ENCODE results near the gene TMPRSS15. TPM values are rescaled to one million over a fixed set of nuclear protein-coding genes. Genes with fewer than 3 reads are reported as not detected.

The TMPRSS15 gene
- total RNA-seq = not detected

- no peaks in the 10 kb centered on the region for H3K27me3 Mint-ChIP-seq
- no peaks in the 10 kb centered on the region for H3K36me3 Mint-ChIP-seq
- no peaks in the 10 kb centered on the region for H3K4me1 Mint-ChIP-seq (ENCODE audit: low read depth in 2 of 2)
- no peak within 1 kb of the TSS for H3K27ac Mint-ChIP-seq
- no peak within 1 kb of the TSS for H3K4me3 Mint-ChIP-seq
- H3K9me3 Mint-ChIP-seq = peaks cover 12% of the 10 kb centered on the region
- ATAC-seq (no peak), DNase-seq (ENCODE audit: low spot score) (no peak)
Observed at GRCh38 chr21:18403735-18404450, at the start of gene TMPRSS15. TSS of gene TMPRSS15 (minus strand) at chr21:18403785. CDS start at chr21:18403622, 163 bp downstream.

GRCh38 chr21:18451670-18452069, 48.1 kb upstream of the TMPRSS15 start:
- ATAC-seq (no peak), DNase-seq (ENCODE audit: low spot score) (no peak)
- Mint-ChIP-seq H3K9me3 (peaks cover 16% of the 10 kb centered on the region), H3K36me3 (peaks cover under 1% of the 10 kb centered on the region), H3K4me1 (ENCODE audit: low read depth in 2 of 2) (no peaks in the 10 kb centered on the region), H3K4me3 (no peak overlapping the region), H3K27me3 (no peaks in the 10 kb centered on the region), H3K27ac (no peak overlapping the region)

- no peak for ATAC-seq
- DNase-seq (ENCODE audit: low spot score) = no peak
- Mint-ChIP-seq H3K36me3 (peaks cover 6% of the 10 kb centered on the region), H3K4me1 (ENCODE audit: low read depth in 2 of 2) (no peaks in the 10 kb centered on the region), H3K9me3 (peaks cover 20% of the 10 kb centered on the region), H3K4me3 (no peak overlapping the region), H3K27ac (no peak overlapping the region), H3K27me3 (no peaks in the 10 kb centered on the region)
Observed at GRCh38 chr21:18449605-18450550, 46.3 kb upstream of the TMPRSS15 start.

- Mint-ChIP-seq H3K9me3 (peaks cover 8% of the 10 kb centered on the region), H3K4me1 (ENCODE audit: low read depth in 2 of 2) (no peaks in the 10 kb centered on the region), H3K27me3 (no peaks in the 10 kb centered on the region), H3K36me3 (peaks cover 6% of the 10 kb centered on the region), H3K27ac (no peak overlapping the region), H3K4me3 (no peak overlapping the region)
- DNase-seq (ENCODE audit: low spot score) (no peak), ATAC-seq (no peak)
Observed at GRCh38 chr21:18443701-18444100, 40.1 kb upstream of the TMPRSS15 start.

GRCh38 chr21:18443085-18443484, 39.5 kb upstream of the TMPRSS15 start:
- DNase-seq (ENCODE audit: low spot score) (no peak), ATAC-seq (no peak)
- Mint-ChIP-seq H3K4me3 (no peak overlapping the region), H3K27me3 (no peaks in the 10 kb centered on the region), H3K4me1 (ENCODE audit: low read depth in 2 of 2) (no peaks in the 10 kb centered on the region), H3K36me3 (peaks cover 6% of the 10 kb centered on the region), H3K27ac (no peak overlapping the region), H3K9me3 (peaks cover 8% of the 10 kb centered on the region)

GRCh38 chr21:18430341-18430740, 26.8 kb upstream of the TMPRSS15 start:
- H3K9me3 Mint-ChIP-seq = peaks cover 9% of the 10 kb centered on the region
- H3K27ac Mint-ChIP-seq = no peak overlapping the region
- H3K36me3 Mint-ChIP-seq = no peaks in the 10 kb centered on the region
- no peaks in the 10 kb centered on the region for H3K4me1 Mint-ChIP-seq (ENCODE audit: low read depth in 2 of 2)
- H3K27me3 Mint-ChIP-seq = no peaks in the 10 kb centered on the region
- no peak overlapping the region for H3K4me3 Mint-ChIP-seq
- no peak for ATAC-seq
- no peak for DNase-seq (ENCODE audit: low spot score)

- H3K4me3 Mint-ChIP-seq = no peak overlapping the region
Observed at GRCh38 chr21:18424276-18424675, 20.7 kb upstream of the TMPRSS15 start.

GRCh38 chr21:18417141-18417790, 13.7 kb upstream of the TMPRSS15 start:
- H3K36me3 Mint-ChIP-seq = no peaks in the 10 kb centered on the region
- no peaks in the 10 kb centered on the region for H3K27me3 Mint-ChIP-seq
- H3K27ac Mint-ChIP-seq = no peak overlapping the region
- H3K9me3 Mint-ChIP-seq = peaks cover 4% of the 10 kb centered on the region
- no peak overlapping the region for H3K4me3 Mint-ChIP-seq
- ATAC-seq (no peak), DNase-seq (ENCODE audit: low spot score) (no peak)
- no peaks in the 10 kb centered on the region for H3K4me1 Mint-ChIP-seq (ENCODE audit: low read depth in 2 of 2)

More at GRCh38 chr21:18424276-18424675, 20.7 kb upstream of the TMPRSS15 start:
- no peak overlapping the region for H3K27ac Mint-ChIP-seq
- H3K27me3 Mint-ChIP-seq = no peaks in the 10 kb centered on the region
- no peak for ATAC-seq
- no peak for DNase-seq (ENCODE audit: low spot score)
- peaks cover 11% of the 10 kb centered on the region for H3K9me3 Mint-ChIP-seq
- H3K4me1 Mint-ChIP-seq (ENCODE audit: low read depth in 2 of 2) = no peaks in the 10 kb centered on the region
- no peaks in the 10 kb centered on the region for H3K36me3 Mint-ChIP-seq

- Mint-ChIP-seq H3K9me3 (peaks cover 6% of the 10 kb centered on the region), H3K27ac (no peak overlapping the region), H3K4me3 (no peak overlapping the region), H3K27me3 (no peaks in the 10 kb centered on the region), H3K36me3 (no peaks in the 10 kb centered on the region), H3K4me1 (ENCODE audit: low read depth in 2 of 2) (no peaks in the 10 kb centered on the region)
- DNase-seq (ENCODE audit: low spot score) (no peak), ATAC-seq (no peak)
Observed at GRCh38 chr21:18411565-18411964, 8.0 kb upstream of the TMPRSS15 start.

GRCh38 chr21:18409579-18409978, 6.0 kb upstream of the TMPRSS15 start:
- Mint-ChIP-seq H3K4me3 (no peak overlapping the region), H3K27me3 (no peaks in the 10 kb centered on the region), H3K27ac (no peak overlapping the region), H3K9me3 (peaks cover 11% of the 10 kb centered on the region), H3K36me3 (no peaks in the 10 kb centered on the region), H3K4me1 (ENCODE audit: low read depth in 2 of 2) (no peaks in the 10 kb centered on the region)
- ATAC-seq = no peak
- DNase-seq (ENCODE audit: low spot score) = no peak

- Mint-ChIP-seq H3K4me1 (ENCODE audit: low read depth in 2 of 2) (no peaks in the 10 kb centered on the region), H3K4me3 (no peak overlapping the region), H3K27ac (no peak overlapping the region), H3K9me3 (peaks cover 9% of the 10 kb centered on the region), H3K36me3 (no peaks in the 10 kb centered on the region), H3K27me3 (no peaks in the 10 kb centered on the region)
- no peak for ATAC-seq
- DNase-seq (ENCODE audit: low spot score) = no peak
Observed at GRCh38 chr21:18398843-18399242, 4.7 kb downstream of the TMPRSS15 start.

- no peak for ATAC-seq
- Mint-ChIP-seq H3K36me3 (no peaks in the 10 kb centered on the region), H3K27ac (no peak overlapping the region), H3K9me3 (peaks cover 13% of the 10 kb centered on the region), H3K4me1 (ENCODE audit: low read depth in 2 of 2) (no peaks in the 10 kb centered on the region), H3K4me3 (no peak overlapping the region), H3K27me3 (no peaks in the 10 kb centered on the region)
- no peak for DNase-seq (ENCODE audit: low spot score)
Observed at GRCh38 chr21:18387994-18388393, 15.6 kb downstream of the TMPRSS15 start.

GRCh38 chr21:18384771-18385170, 18.8 kb downstream of the TMPRSS15 start:
- Mint-ChIP-seq H3K27me3 (no peaks in the 10 kb centered on the region), H3K4me3 (no peak overlapping the region), H3K4me1 (ENCODE audit: low read depth in 2 of 2) (no peaks in the 10 kb centered on the region), H3K27ac (no peak overlapping the region), H3K9me3 (peaks cover 4% of the 10 kb centered on the region), H3K36me3 (no peaks in the 10 kb centered on the region)
- ATAC-seq (no peak), DNase-seq (ENCODE audit: low spot score) (no peak)

All from natural killer cell treated with Interleukin-12 subunit alpha and Interleukin-12 subunit beta and Interleukin-15 and Interleukin-18, amount 100 ng/mL, for 72 hours (primary cell).